ENCODE results near the gene SCAI.

SCAI gene

DNA sequence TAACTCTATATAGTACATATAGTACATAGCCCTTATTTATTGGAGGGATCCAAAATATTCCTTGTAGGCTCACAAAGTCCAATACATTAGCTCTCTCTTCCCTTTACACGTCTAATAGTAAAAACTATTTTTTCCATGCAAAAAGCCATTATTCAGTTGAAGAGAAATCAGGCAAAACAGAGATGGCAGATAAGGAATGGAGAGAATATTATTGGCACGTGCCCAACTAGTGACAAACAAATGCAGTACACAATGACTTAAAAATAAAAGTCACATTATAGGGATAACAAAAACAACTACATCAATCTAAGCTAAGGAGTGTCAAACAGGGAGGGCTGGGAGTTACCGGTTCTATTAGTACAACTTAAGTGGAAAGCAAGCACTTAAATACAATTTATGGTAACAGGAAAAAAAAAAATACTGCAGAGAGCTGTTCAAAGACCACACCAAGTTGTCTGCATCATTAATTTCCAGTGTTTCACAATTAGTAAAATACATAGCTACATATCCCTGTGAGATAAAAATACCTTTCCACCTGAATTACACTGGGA is 4.1 kb upstream of the SCAI start:
- in situ Hi-C loops (cut with HindIII; ENCODE audit: low sequenced_read_pairs): no loop called here
- no peak for DNase-seq (ENCODE audit: low read depth, low spot score)
- H3K4me3 ChIP-seq (ENCODE audit: low read depth, low read length): no peak overlapping the region
- TF ChIP-seq, protein P1, sequence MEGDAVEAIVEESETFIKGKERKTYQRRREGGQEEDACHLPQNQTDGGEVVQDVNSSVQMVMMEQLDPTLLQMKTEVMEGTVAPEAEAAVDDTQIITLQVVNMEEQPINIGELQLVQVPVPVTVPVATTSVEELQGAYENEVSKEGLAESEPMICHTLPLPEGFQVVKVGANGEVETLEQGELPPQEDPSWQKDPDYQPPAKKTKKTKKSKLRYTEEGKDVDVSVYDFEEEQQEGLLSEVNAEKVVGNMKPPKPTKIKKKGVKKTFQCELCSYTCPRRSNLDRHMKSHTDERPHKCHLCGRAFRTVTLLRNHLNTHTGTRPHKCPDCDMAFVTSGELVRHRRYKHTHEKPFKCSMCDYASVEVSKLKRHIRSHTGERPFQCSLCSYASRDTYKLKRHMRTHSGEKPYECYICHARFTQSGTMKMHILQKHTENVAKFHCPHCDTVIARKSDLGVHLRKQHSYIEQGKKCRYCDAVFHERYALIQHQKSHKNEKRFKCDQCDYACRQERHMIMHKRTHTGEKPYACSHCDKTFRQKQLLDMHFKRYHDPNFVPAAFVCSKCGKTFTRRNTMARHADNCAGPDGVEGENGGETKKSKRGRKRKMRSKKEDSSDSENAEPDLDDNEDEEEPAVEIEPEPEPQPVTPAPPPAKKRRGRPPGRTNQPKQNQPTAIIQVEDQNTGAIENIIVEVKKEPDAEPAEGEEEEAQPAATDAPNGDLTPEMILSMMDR (IDR thresholded peaks at IDR 0.05; ENCODE audit: low read depth, low read length): no peak

DNA sequence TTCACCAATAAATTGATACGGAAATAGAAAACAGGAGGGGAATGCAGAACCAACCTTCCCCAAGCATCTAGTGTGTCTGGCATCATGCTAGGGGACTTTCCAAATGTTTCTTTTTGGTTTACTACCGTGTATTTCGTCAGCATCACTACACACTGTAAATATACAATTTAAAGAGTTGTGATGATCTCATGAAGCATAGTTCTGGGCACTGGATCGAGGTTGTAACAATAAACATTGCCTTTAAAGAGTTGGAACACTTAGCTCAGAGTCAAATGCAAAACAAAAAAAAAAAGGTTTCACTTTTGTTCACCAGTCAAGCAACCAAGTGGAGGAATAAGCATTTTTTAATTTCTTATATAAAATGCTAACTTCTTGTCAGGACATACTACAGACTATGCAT is 2.9 kb upstream of the SCAI start:
- TF ChIP-seq, protein P1 (IDR thresholded peaks at IDR 0.05; ENCODE audit: low read depth, low read length): no peak
- DNase-seq (ENCODE audit: low read depth, low spot score): peak; percentile 79
- H3K4me3 ChIP-seq (ENCODE audit: low read depth, low read length): no peak overlapping the region
- in situ Hi-C loops (cut with HindIII; ENCODE audit: low sequenced_read_pairs): no loop called here

DNA sequence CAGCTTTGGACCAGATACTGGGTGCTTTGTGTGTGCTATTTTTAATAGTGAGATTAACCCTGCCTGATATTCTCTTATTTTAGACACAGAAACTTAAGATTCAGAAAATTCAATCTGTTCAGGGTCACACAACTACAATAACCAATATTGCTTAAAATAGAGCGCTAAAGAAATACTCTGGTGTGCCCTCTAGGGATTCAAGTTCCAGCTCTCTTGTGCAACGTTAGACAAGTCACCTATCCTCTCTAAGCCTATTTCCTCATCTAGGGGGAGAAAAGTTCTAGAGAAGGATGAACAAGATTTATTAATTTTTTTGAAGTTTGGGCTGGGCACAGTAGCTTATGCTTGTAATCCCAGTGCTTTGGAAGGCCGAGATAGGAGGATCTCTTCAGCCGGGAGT is 2.1 kb upstream of the SCAI start:
- no peak for DNase-seq (ENCODE audit: low read depth, low spot score)
- no peak overlapping the region for H3K4me3 ChIP-seq (ENCODE audit: low read depth, low read length)
- in situ Hi-C loops (cut with HindIII; ENCODE audit: low sequenced_read_pairs): no loop called here
- TF ChIP-seq, protein P1 (IDR thresholded peaks at IDR 0.05; ENCODE audit: low read depth, low read length): no peak

DNA sequence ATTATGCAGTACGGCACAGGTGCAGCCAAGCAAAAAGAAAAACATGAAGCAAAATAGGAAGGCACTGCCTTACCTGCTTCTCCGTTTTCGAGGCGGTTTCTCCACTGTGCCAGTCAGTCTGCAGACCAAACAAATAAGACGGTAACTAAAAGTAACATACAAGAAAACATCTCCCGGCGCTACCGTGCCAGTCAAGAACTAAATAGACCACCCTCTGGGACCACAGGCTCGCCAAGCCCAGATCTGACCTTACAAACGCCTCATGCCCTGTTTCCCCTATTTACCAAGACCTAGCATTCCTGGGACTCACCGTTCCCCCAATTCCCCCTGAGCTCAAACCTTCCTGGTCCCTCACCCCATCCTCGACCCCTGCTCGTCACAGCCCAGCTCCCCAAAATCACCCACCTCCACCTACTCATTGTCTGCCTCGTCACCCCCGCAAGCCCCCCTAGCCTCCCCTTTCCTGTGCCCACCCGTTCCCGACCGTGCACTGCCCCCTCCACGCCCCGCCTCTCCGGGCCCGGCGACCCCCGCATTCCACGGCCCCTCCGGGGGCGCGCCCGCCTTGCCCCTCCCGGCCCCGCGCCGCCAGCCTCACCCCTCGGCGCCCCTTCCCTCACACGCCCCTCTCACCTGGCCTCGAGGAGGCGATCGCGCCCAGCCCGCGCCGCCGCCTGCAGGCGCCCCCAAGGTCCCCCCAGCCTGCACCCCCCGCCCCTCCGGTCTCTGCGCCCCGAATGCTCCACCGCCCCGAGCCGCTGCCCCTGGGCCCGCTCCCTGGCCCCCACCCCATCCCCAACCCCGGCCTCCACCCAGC is 560 bp downstream of the SCAI start:
- H3K4me3 ChIP-seq (ENCODE audit: low read depth, low read length): peak overlapping the region; percentile 69
- no peak for DNase-seq (ENCODE audit: low read depth, low spot score)
- in situ Hi-C loops (cut with HindIII; ENCODE audit: low sequenced_read_pairs): no loop called here
- TF ChIP-seq, protein P1 (IDR thresholded peaks at IDR 0.05; ENCODE audit: low read depth, low read length): no peak

DNA sequence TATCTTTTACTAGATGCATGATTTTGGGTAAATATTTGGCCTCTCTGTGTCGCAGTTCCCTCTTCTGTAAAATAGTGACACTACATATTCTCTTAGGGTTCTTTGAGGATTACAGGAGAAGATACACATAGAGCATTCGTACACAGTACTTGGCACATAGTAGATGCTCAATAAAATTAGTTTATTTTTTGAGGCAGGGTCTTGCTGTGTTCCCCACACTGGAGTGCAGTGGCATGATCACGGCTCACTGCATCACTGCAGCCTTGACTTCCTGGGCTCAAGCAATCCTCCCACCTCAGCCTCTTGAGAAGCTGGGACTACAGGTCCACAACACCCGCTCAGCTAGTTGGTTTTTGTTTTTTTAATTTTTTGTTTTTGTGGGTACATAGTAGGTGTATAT is 1.6 kb downstream of the SCAI start:
- no peak overlapping the region for H3K4me3 ChIP-seq (ENCODE audit: low read depth, low read length)
- in situ Hi-C loops (cut with HindIII; ENCODE audit: low sequenced_read_pairs): no loop called here
- DNase-seq (ENCODE audit: low read depth, low spot score): no peak
- TF ChIP-seq, protein P1 (IDR thresholded peaks at IDR 0.05; ENCODE audit: low read depth, low read length): no peak

DNA sequence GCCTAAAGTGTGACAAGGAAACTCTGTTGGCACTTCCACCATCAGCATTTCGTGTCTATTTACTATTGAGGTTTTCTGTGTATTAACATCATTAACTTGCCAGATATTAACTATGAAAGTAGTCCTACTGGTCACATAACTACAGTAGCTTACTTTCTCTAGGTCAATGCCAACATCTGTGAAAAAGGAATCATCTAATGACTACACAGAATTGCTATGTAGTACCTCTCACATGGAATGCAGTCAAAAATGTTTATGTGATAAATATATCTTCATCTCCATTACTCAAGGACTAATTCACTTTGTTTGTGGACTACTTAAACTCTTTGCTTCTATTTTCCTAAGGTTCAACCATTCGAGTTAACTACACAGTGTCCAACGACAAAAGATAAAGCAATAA is 2.1 kb downstream of the SCAI start:
- no peak overlapping the region for H3K4me3 ChIP-seq (ENCODE audit: low read depth, low read length)
- DNase-seq (ENCODE audit: low read depth, low spot score): no peak
- TF ChIP-seq, protein P1 (IDR thresholded peaks at IDR 0.05; ENCODE audit: low read depth, low read length): no peak
- in situ Hi-C loops (cut with HindIII; ENCODE audit: low sequenced_read_pairs): no loop called here
